Peyer's patch (tissue), 4 donors: ENCODE results near the gene MYO7A.

ENCODE experiments used
- CTCF ChIP-seq, 6 experiments: fragments of 450-650 bp in 4 of 6; fragments of 200-600 bp in 2 of 6; sonication (generic) in 1 of 6; IDR thresholded peaks; one replicate each; pipeline ENCODE4 v1.5.1; 2017 to 2019; ENCODE audit warnings: antibody characterized with exemption in 6 of 6, mild to moderate bottlenecking in 3 of 6, moderate library complexity in 1 of 6
- POLR2A ChIP-seq, 2 donors: fragments of 450-650 bp; IDR thresholded peaks; one replicate each; pipeline ENCODE4 v1.5.1; 2017; ENCODE audit warnings: antibody characterized with exemption in 2 of 2, mild to moderate bottlenecking in 2 of 2, moderate library complexity in 2 of 2

- TF ChIP-seq CTCF (IDR thresholded peaks at IDR 0.05) (no peak), POLR2A (IDR thresholded peaks at IDR 0.05) (no peak)
Observed at GRCh38 chr11:77217156-77217555, 89.1 kb downstream of the MYO7A start.
